Mesenchymal stem cell (in vitro differentiated cells and primary cell): Measurements from ENCODE around the gene TRAPPC4.

Experiments
- DNase-seq: peaks from one replicate; pipeline ENCODE4 v3.0.0-alpha.2; 2013
- H2AFZ ChIP-seq: one replicate; pipeline ENCODE4 v1.6.1; 2013; ENCODE audit warnings: low read depth, mild to moderate bottlenecking, control low read depth, inconsistent platforms, low read length, moderate library complexity
- H2AK5ac ChIP-seq: 2 replicates; pipeline ENCODE4 v1.6.1; 2013; ENCODE audit warnings: low read length, moderate library complexity, mild to moderate bottlenecking, inconsistent platforms; ENCODE audit not compliant: severe bottlenecking
- H2BK120ac ChIP-seq: one replicate; pipeline ENCODE4 v1.6.1; 2013; ENCODE audit warnings: low read depth, mild to moderate bottlenecking, inconsistent platforms, low read length, moderate library complexity
- H2BK12ac ChIP-seq, 2 experiments: one replicate each; pipeline ENCODE4 v1.6.1; 2013; ENCODE audit warnings: inconsistent platforms in 2 of 2, low read length in 2 of 2, mild to moderate bottlenecking in 2 of 2, moderate library complexity in 2 of 2, control low read depth in 1 of 2
- H2BK15ac ChIP-seq: one replicate; pipeline ENCODE4 v1.6.1; 2013; ENCODE audit warnings: mild to moderate bottlenecking, low read depth, inconsistent platforms; ENCODE audit not compliant: poor library complexity, severe bottlenecking
- H2BK5ac ChIP-seq: 2 replicates; pipeline ENCODE4 v1.6.1; 2013; ENCODE audit warnings: low read depth, mild to moderate bottlenecking, low read length, control low read depth, inconsistent platforms; ENCODE audit not compliant: poor library complexity, severe bottlenecking
- H3K14ac ChIP-seq, 2 experiments: one replicate each; pipeline ENCODE4 v1.6.1; 2013; ENCODE audit warnings: inconsistent platforms in 2 of 2, low read length in 2 of 2, control low read depth in 1 of 2, mild to moderate bottlenecking in 1 of 2, moderate library complexity in 1 of 2
- H3K18ac ChIP-seq, 2 experiments: one replicate each; pipeline ENCODE4 v1.6.1; 2013; ENCODE audit warnings: inconsistent platforms in 2 of 2, low read length in 2 of 2, control low read depth in 1 of 2, low read depth in 1 of 2, mild to moderate bottlenecking in 1 of 2
- H3K23ac ChIP-seq, 2 experiments: one replicate each; pipeline ENCODE4 v1.6.1; 2013; ENCODE audit warnings: inconsistent platforms in 2 of 2, low read length in 2 of 2, mild to moderate bottlenecking in 2 of 2, moderate library complexity in 2 of 2, control low read depth in 1 of 2
- H3K27ac ChIP-seq: 2 replicates; pipeline ENCODE4 v1.5.1; 2013; ENCODE audit warnings: mild to moderate bottlenecking, moderate library complexity, low read length, control low read depth, inconsistent platforms; ENCODE audit not compliant: poor library complexity, severe bottlenecking
- H3K27me3 ChIP-seq, 2 experiments: 2 replicates each; pipeline versions ENCODE4 v1.6.1 to v1.7.0; 2013; ENCODE audit warnings: low read length in 2 of 2, mild to moderate bottlenecking in 2 of 2, moderate library complexity in 2 of 2, control low read depth in 1 of 2, inconsistent platforms in 1 of 2; ENCODE audit not compliant: control insufficient read depth in 1 of 2, insufficient read depth in 1 of 2
- H3K36me3 ChIP-seq, 2 experiments: 2 replicates each; pipeline versions ENCODE4 v1.6.1 to v1.7.0; 2013; ENCODE audit warnings: low read length in 2 of 2, control low read depth in 1 of 2, inconsistent platforms in 1 of 2, low read depth in 1 of 2, mild to moderate bottlenecking in 1 of 2; ENCODE audit not compliant: insufficient read depth in 2 of 2, control insufficient read depth in 1 of 2
- H3K4ac ChIP-seq, 2 experiments: one replicate each; pipeline ENCODE4 v1.6.1; 2013; ENCODE audit warnings: inconsistent platforms in 2 of 2, low read length in 2 of 2, mild to moderate bottlenecking in 2 of 2, moderate library complexity in 2 of 2, control low read depth in 1 of 2, low read depth in 1 of 2
- H3K4me1 ChIP-seq: 2 replicates; pipeline ENCODE4 v1.6.1; 2013; ENCODE audit warnings: low read depth, low read length, control low read depth; ENCODE audit not compliant: control insufficient read depth, insufficient read depth
- H3K4me2 ChIP-seq: 2 replicates; pipeline ENCODE4 v1.6.1; 2013; ENCODE audit warnings: low read length, mild to moderate bottlenecking, inconsistent platforms; ENCODE audit not compliant: poor library complexity, severe bottlenecking
- H3K4me3 ChIP-seq, 2 experiments: 2 replicates each; pipeline versions ENCODE4 v1.5.1 to v1.7.0; 2013; ENCODE audit warnings: low read length in 2 of 2, mild to moderate bottlenecking in 2 of 2, control low read depth in 1 of 2, low read depth in 1 of 2; ENCODE audit not compliant: insufficient read depth in 1 of 2
- H3K79me1 ChIP-seq: replicated peaks from 2 replicates; pipeline ENCODE4 v1.6.1; 2013; ENCODE audit warnings: mild to moderate bottlenecking, control low read depth, low read length, inconsistent platforms; ENCODE audit not compliant: poor library complexity, severe bottlenecking
- H3K9ac ChIP-seq: 2 replicates; pipeline ENCODE4 v1.7.0; 2013; ENCODE audit warnings: mild to moderate bottlenecking, low read length, moderate library complexity
- H3K9me3 ChIP-seq: 2 replicates; pipeline ENCODE4 v1.7.0; 2013; ENCODE audit warnings: mild to moderate bottlenecking, low read length; ENCODE audit not compliant: control insufficient read depth
- H4K8ac ChIP-seq: one replicate; pipeline ENCODE4 v1.6.1; 2013; ENCODE audit warnings: inconsistent platforms, mild to moderate bottlenecking, low read length, moderate library complexity
- H4K91ac ChIP-seq: one replicate; pipeline ENCODE4 v1.6.1; 2013; ENCODE audit warnings: mild to moderate bottlenecking, low read length, inconsistent platforms
- WGBS: methylation state at CpG from one replicate; pipeline ENCODE4 v1.1.7; 2013; ENCODE audit warnings: mixed read lengths; 5-methylcytosine and 5-hydroxymethylcytosine counted together

TRAPPC4 gene

DNA sequence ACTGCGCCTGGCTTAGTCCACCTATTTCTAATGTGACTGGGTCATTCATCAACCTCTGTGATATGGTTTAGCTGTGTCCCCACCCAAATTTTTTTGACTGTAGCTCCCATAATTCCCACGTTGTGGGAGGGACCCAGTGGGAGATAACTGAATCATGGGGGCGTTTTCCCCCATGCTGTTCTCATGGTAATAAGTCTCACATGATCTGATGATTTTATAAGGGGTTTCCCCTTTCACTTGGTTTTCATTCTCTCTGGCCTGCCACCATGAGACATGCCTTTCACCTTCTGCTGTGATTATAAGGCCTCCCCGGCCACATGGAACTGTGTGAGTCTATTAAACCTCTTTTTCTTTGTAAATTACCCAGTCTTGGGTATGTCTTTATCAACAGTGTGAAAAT, 11.9 kb upstream of the TRAPPC4 start:
- Histone ChIP-seq H3K23ac (no peak overlapping the region), H2BK15ac (no peak overlapping the region), H4K8ac (no peak overlapping the region), H3K36me3 (peaks cover 33 to 73% of the 10 kb centered on the region in 2 experiments), H3K79me1 (peaks cover 13% of the 10 kb centered on the region), H3K4ac (no peak overlapping the region), H2AFZ (no peak overlapping the region), H3K27me3 (no peaks in the 10 kb centered on the region), H3K14ac (no peak overlapping the region), H3K4me1 (no peaks in the 10 kb centered on the region), H4K91ac (no peak overlapping the region), H2BK5ac (no peak overlapping the region), H3K9ac (no peak overlapping the region), H3K9me3 (no peaks in the 10 kb centered on the region), H2BK12ac (no peak overlapping the region), H2BK120ac (no peak overlapping the region), H2AK5ac (no peak overlapping the region), H3K27ac (no peak overlapping the region), H3K4me3 (no peak overlapping the region), H3K18ac (no peak overlapping the region), H3K4me2 (no peak overlapping the region)
- 97% methylated on average over 3 of the region's 4 CpGs for WGBS
- DNase-seq, result no peak

DNA sequence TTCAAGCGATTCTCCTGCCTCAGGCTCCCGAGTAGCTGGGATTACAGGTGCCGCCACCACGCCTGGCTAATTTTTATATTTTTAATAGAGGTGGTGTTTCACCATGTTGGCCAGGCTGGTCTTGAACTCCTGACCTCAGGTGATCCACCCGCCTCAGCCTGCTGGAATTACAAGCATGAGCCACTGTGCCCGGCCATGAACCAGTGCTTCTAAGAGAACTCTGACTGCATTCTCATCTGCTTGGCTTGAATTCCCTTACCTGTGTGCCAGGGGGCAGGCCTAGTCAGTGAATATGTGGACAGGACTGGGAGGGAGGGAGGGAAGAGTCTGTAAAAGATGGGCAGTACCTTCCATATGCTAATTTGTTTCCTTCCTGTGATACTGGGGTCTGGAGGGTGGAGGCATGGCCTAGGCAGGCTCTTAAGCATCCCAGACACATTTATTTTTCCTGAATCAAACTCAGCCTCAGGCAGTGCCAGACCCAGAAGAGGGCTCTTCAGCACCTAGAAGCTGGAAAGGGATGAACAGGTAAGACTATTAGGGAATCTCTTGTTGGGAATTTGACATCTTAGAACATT, 7.0 kb upstream of the TRAPPC4 start:
- no peak overlapping the region for H3K4me3 ChIP-seq
- H3K23ac ChIP-seq, result no peak overlapping the region
- no peak overlapping the region for H3K4ac ChIP-seq
- H3K9me3 ChIP-seq, result no peaks in the 10 kb centered on the region
- no peak overlapping the region for H2BK15ac ChIP-seq
- peaks cover 46 to 86% of the 10 kb centered on the region in 2 experiments for H3K36me3 ChIP-seq
- DNase-seq, result no peak
- H3K4me1 ChIP-seq, result peaks cover 5% of the 10 kb centered on the region
- no peak overlapping the region for H2BK5ac ChIP-seq
- no peak overlapping the region for H2BK120ac ChIP-seq
- H3K9ac ChIP-seq, result no peak overlapping the region
- H2BK12ac ChIP-seq, result no peak overlapping the region
- WGBS, result 97% methylated on average over 6 of the region's 6 CpGs
- no peak overlapping the region for H3K4me2 ChIP-seq
- no peak overlapping the region for H2AK5ac ChIP-seq
- peaks cover 9% of the 10 kb centered on the region for H3K79me1 ChIP-seq
- no peak overlapping the region for H4K91ac ChIP-seq
- no peak overlapping the region for H4K8ac ChIP-seq
- no peak overlapping the region for H3K18ac ChIP-seq
- H2AFZ ChIP-seq, result no peak overlapping the region
- H3K14ac ChIP-seq, result no peak overlapping the region
- no peak overlapping the region for H3K27ac ChIP-seq
- no peaks in the 10 kb centered on the region for H3K27me3 ChIP-seq

GRCh38 chr11:119012629-119013170, 5.9 kb upstream of the TRAPPC4 start:
- Histone ChIP-seq H3K36me3 (peaks cover 38 to 81% of the 10 kb centered on the region in 2 experiments), H3K4me1 (peaks cover 6% of the 10 kb centered on the region), H2AFZ (no peak overlapping the region), H2BK5ac (no peak overlapping the region), H3K27ac (no peak overlapping the region), H4K8ac (no peak overlapping the region), H3K14ac (no peak overlapping the region), H3K18ac (no peak overlapping the region), H2BK120ac (no peak overlapping the region), H4K91ac (no peak overlapping the region), H3K4ac (no peak overlapping the region), H3K9me3 (no peaks in the 10 kb centered on the region), H3K9ac (no peak overlapping the region), H3K4me3 (no peak overlapping the region), H3K4me2 (no peak overlapping the region), H3K23ac (no peak overlapping the region), H2AK5ac (no peak overlapping the region), H2BK15ac (no peak overlapping the region), H3K27me3 (no peaks in the 10 kb centered on the region), H3K79me1 (peaks cover 6% of the 10 kb centered on the region), H2BK12ac (no peak overlapping the region)
- 100% methylated on average over 2 of the region's 3 CpGs for WGBS
- DNase-seq, result no peak

DNA sequence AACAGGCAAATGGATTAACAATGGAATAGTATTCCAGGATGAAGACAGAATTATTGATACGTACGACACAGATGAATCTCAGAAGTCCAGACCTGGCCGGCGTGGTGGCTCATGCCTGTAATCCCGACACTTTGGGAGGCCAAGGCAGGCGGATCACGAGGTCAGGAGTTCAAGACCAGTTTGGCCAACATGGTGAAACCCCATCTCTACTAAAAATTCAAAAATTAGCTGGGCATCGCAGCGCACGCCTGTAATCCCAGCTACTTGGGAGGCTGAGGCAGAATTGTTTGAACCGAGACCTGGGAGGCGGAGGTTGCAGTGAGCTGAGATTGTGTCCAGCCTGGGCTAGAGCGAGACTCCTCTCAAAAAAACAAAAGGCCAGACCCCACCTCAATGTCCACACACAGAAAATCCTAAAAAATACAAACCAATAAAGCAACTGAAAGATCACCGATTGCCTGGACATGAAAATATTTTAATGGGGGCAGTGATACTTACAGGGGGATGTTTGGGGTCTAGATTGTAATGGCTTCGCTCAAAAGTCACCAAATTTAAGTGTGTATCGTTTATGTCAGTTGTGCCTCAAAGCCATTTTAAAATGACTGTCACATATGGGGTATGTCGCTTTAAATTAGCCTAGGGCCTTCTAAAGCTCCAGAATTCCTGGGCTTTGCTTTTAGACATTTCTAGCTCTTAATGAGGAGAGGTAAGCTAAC, 4.2 kb upstream of the TRAPPC4 start:
- Histone ChIP-seq H3K79me1 (peaks cover 4% of the 10 kb centered on the region), H3K9me3 (no peaks in the 10 kb centered on the region), H2BK15ac (no peak overlapping the region), H3K9ac (no peak overlapping the region), H3K4me3 (no peak overlapping the region), H2BK12ac (no peak overlapping the region), H2AFZ (no peak overlapping the region), H4K91ac (no peak overlapping the region), H2BK120ac (no peak overlapping the region), H3K27me3 (no peaks in the 10 kb centered on the region), H3K23ac (no peak overlapping the region), H3K27ac (no peak overlapping the region), H3K36me3 (peaks cover 33 to 73% of the 10 kb centered on the region in 2 experiments), H3K4me2 (no peak overlapping the region), H2BK5ac (no peak overlapping the region), H3K4me1 (peaks cover 6% of the 10 kb centered on the region), H3K14ac (no peak overlapping the region), H3K18ac (no peak overlapping the region), H3K4ac (no peak overlapping the region), H2AK5ac (no peak overlapping the region), H4K8ac (no peak overlapping the region)
- no peak for DNase-seq
- 94% methylated on average over 16 of the region's 17 CpGs for WGBS
